HUES48 (cell line): ENCODE results near the gene RASA3.
"Not testable (repeated sequence)": the region's sequence is repeated elsewhere in the genome, so short reads cannot be mapped to it uniquely, and the experiment has no call there.

Experiments
- H3K27ac ChIP-seq: one replicate; pipeline ENCODE4 v1.7.0; 2013; ENCODE audit warnings: low read depth, low read length, inconsistent platforms
- H3K27me3 ChIP-seq: 2 replicates; pipeline ENCODE4 v1.6.1; 2013; ENCODE audit warnings: mild to moderate bottlenecking, low read length; ENCODE audit not compliant: control insufficient read depth, insufficient read depth
- H3K36me3 ChIP-seq: 2 replicates; pipeline ENCODE4 v1.6.1; 2013; ENCODE audit warnings: low read length; ENCODE audit not compliant: control insufficient read depth, insufficient read depth
- H3K4me1 ChIP-seq: 2 replicates; pipeline ENCODE4 v1.6.1; 2013; ENCODE audit warnings: mild to moderate bottlenecking, low read length; ENCODE audit not compliant: control insufficient read depth, insufficient read depth
- H3K4me3 ChIP-seq: 2 replicates; pipeline ENCODE4 v1.5.1; 2013; ENCODE audit warnings: mild to moderate bottlenecking, low read depth, low read length
- H3K9ac ChIP-seq: 2 replicates; pipeline ENCODE4 v1.6.1; 2013; ENCODE audit warnings: mild to moderate bottlenecking, low read depth, low read length, moderate library complexity
- H3K9me3 ChIP-seq: 2 replicates; pipeline ENCODE4 v1.6.1; 2013; ENCODE audit warnings: low read length; ENCODE audit not compliant: control insufficient read depth, insufficient read depth

RASA3 gene

GRCh38 chr13:114116734-114117133 lies 15.7 kb downstream of the RASA3 start:
- H3K4me1 ChIP-seq = peaks cover 31% of the 10 kb centered on the region
- no peaks in the 10 kb centered on the region for H3K36me3 ChIP-seq
- H3K9me3 ChIP-seq = no peaks in the 10 kb centered on the region
- H3K4me3 ChIP-seq = no peak overlapping the region
- no peaks in the 10 kb centered on the region for H3K27me3 ChIP-seq
- no peak overlapping the region for H3K27ac ChIP-seq
- H3K9ac ChIP-seq = no peak overlapping the region

GRCh38 chr13:114115796-114116195 lies 16.6 kb downstream of the RASA3 start:
- no peaks in the 10 kb centered on the region for H3K36me3 ChIP-seq

GRCh38 chr13:114115191-114115671 lies 17.2 kb downstream of the RASA3 start:
- no peak overlapping the region for H3K9ac ChIP-seq
- H3K9me3 ChIP-seq = no peaks in the 10 kb centered on the region
- peaks cover 31% of the 10 kb centered on the region for H3K4me1 ChIP-seq
- H3K4me3 ChIP-seq = no peak overlapping the region
- no peaks in the 10 kb centered on the region for H3K27me3 ChIP-seq
- no peak overlapping the region for H3K27ac ChIP-seq
- no peaks in the 10 kb centered on the region for H3K36me3 ChIP-seq

More at GRCh38 chr13:114115796-114116195, 16.6 kb downstream of the RASA3 start:
- Histone ChIP-seq H3K27ac (no peak overlapping the region), H3K4me1 (peaks cover 33% of the 10 kb centered on the region), H3K4me3 (no peak overlapping the region), H3K9ac (no peak overlapping the region), H3K27me3 (no peaks in the 10 kb centered on the region), H3K9me3 (no peaks in the 10 kb centered on the region)

GRCh38 chr13:114114666-114115065 lies 17.8 kb downstream of the RASA3 start:
- peaks cover 37% of the 10 kb centered on the region for H3K4me1 ChIP-seq
- not testable (repeated sequence) for H3K9ac ChIP-seq, H3K27ac ChIP-seq, H3K27me3 ChIP-seq, H3K36me3 ChIP-seq, H3K4me3 ChIP-seq, H3K9me3 ChIP-seq

GRCh38 chr13:114114006-114114640 lies 18.3 kb downstream of the RASA3 start:
- no peak overlapping the region for H3K27ac ChIP-seq
- no peak overlapping the region for H3K9ac ChIP-seq
- H3K9me3 ChIP-seq = no peaks in the 10 kb centered on the region

GRCh38 chr13:114113395-114113794 lies 19.0 kb downstream of the RASA3 start:
- H3K27ac ChIP-seq, H3K9me3 ChIP-seq, H3K36me3 ChIP-seq, H3K9ac ChIP-seq, H3K27me3 ChIP-seq, H3K4me3 ChIP-seq: not testable (repeated sequence)
- peaks cover 41% of the 10 kb centered on the region for H3K4me1 ChIP-seq

More at GRCh38 chr13:114114006-114114640, 18.3 kb downstream of the RASA3 start:
- Histone ChIP-seq H3K36me3 (no peaks in the 10 kb centered on the region), H3K4me3 (no peak overlapping the region), H3K4me1 (peaks cover 42% of the 10 kb centered on the region), H3K27me3 (no peaks in the 10 kb centered on the region)

- Histone ChIP-seq H3K9ac (no peak overlapping the region), H3K9me3 (no peaks in the 10 kb centered on the region), H3K4me1 (peaks cover 36% of the 10 kb centered on the region), H3K27me3 (no peaks in the 10 kb centered on the region), H3K36me3 (no peaks in the 10 kb centered on the region), H3K27ac (peak overlapping the region; percentile 75), H3K4me3 (no peak overlapping the region)
Observed at GRCh38 chr13:114112826-114113322, 19.5 kb downstream of the RASA3 start.

GRCh38 chr13:114112231-114112825 lies 20.1 kb downstream of the RASA3 start:
- Histone ChIP-seq H3K36me3 (no peaks in the 10 kb centered on the region), H3K27me3 (no peaks in the 10 kb centered on the region), H3K4me1 (peaks cover 34% of the 10 kb centered on the region), H3K27ac (peak overlapping the region; percentile 75), H3K9me3 (no peaks in the 10 kb centered on the region), H3K4me3 (no peak overlapping the region), H3K9ac (no peak overlapping the region)

- Histone ChIP-seq H3K4me1 (peaks cover 34% of the 10 kb centered on the region), H3K27ac (peak overlapping the region; percentile 75), H3K9me3 (no peaks in the 10 kb centered on the region), H3K9ac (no peak overlapping the region), H3K27me3 (no peaks in the 10 kb centered on the region), H3K4me3 (no peak overlapping the region), H3K36me3 (no peaks in the 10 kb centered on the region)
Observed at GRCh38 chr13:114111577-114111976, 20.8 kb downstream of the RASA3 start.

- H3K36me3 ChIP-seq, H3K27ac ChIP-seq, H3K4me3 ChIP-seq, H3K9ac ChIP-seq, H3K9me3 ChIP-seq, H3K27me3 ChIP-seq: not testable (repeated sequence)
- peaks cover 34% of the 10 kb centered on the region for H3K4me1 ChIP-seq
Observed at GRCh38 chr13:114110830-114111189, 21.6 kb downstream of the RASA3 start.

GRCh38 chr13:114110091-114110829 lies 22.2 kb downstream of the RASA3 start:
- Histone ChIP-seq H3K27ac (no peak overlapping the region), H3K4me3 (no peak overlapping the region), H3K4me1 (peaks cover 34% of the 10 kb centered on the region), H3K36me3 (no peaks in the 10 kb centered on the region), H3K27me3 (no peaks in the 10 kb centered on the region), H3K9me3 (no peaks in the 10 kb centered on the region), H3K9ac (no peak overlapping the region)
